ENCODE data around the gene FBXO28.

FBXO28 gene

DNA sequence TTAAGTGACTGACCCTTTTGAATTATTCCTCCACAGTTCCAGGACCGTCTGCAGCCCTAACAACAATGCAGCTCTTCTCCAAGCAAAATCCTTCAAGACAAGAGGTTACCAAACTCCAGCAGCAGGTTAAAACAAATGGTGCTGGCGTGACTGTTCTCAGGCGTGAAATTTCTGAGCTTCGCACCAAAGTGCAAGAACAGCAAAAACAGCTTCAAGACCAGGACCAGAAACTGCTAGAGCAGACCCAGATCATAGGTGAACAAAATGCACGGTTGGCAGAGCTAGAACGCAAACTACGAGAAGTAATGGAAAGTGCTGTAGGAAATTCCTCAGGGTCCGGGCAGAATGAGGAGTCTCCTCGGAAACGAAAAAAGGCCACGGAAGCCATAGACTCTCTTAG lies 43.4 kb downstream of the FBXO28 start:
- DNase-seq (ENCODE audit: low read depth in 3 of 3) = no peak

DNA sequence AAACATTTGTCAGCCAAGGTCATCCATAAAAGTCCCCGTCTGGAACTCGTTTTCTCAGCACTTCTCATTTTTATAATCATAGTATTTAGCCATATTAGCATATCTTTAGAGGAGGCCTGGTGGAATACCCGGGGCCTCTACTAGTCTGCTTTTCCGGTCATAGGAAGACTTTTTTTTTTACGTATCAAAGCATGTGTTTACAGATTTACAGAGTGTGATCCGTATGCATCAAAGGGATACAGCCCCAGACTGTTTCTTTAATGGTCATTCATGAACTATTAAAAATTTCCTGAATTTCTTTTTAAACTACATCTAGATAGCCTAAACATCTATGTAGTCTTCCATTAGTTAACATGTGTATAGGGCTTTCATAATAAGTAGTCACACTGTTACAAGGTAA lies 45.6 kb downstream of the FBXO28 start:
- no peak for DNase-seq (ENCODE audit: low read depth in 3 of 3)

DNA sequence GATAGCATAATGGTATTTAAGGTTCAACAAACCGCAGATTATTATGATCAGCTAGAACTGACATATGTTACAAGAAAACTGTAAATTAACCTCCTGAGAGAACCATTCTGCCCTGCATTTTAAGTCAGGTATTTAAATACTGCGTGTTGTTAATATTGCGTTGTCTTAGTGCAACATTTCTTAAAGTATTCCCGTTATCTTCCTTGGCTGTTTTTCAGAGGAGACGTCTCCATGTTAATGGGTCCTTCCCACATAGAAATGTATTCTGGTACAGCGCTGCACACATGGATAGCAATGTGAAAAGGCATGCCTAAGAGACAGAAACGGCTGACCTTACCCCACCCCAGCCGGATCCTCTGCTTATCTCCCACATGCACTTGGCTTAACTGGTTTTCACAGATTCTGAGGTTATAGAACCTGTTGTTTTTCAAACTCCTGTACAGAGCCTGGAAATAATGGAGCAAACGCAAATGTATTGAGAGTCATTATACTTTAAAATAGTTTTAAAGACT lies 46.3 kb downstream of the FBXO28 start:
- DNase-seq (ENCODE audit: low read depth in 3 of 3) = no peak

DNA sequence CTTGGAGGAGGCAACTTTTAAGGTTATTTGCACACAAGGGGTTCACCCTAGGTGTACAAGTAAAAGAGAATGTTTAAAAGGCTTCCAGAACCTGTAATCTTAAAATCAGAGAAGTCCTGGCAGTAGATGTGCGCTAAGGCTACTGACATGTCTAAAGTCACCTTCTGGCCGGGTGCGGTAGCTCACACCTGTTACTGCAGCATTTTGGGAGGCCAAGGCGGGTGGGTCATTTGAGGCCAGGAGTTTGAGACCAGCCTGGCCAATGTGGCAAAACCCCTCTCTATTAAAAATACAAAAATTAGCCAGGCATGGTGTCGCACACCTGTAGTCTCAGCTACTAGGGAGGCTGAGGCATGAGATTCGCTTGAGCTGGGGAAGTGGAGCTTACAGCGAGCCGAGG lies 48.9 kb downstream of the FBXO28 start:
- no peak for DNase-seq (ENCODE audit: low read depth in 3 of 3)

DNA sequence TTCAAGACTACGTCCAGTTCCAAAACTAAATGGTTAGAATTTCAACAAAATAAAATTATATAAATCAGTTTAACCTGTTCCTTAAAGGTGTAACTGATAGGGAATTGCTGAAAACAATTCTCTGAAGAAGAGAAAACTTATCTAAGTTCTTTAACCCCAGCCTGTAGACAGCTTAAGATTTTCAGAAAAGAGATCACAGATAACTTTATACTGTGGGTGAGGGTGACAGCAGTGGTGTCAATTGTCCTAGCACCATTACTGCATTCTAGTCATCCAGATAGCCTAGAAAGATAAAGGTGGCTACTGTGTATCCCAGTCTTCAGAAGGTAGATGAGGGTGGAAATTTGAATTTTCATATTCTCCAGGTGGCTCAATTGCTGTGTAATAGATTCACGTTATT lies 49.4 kb downstream of the FBXO28 start:
- DNase-seq (ENCODE audit: low read depth in 3 of 3) = no peak

DNA sequence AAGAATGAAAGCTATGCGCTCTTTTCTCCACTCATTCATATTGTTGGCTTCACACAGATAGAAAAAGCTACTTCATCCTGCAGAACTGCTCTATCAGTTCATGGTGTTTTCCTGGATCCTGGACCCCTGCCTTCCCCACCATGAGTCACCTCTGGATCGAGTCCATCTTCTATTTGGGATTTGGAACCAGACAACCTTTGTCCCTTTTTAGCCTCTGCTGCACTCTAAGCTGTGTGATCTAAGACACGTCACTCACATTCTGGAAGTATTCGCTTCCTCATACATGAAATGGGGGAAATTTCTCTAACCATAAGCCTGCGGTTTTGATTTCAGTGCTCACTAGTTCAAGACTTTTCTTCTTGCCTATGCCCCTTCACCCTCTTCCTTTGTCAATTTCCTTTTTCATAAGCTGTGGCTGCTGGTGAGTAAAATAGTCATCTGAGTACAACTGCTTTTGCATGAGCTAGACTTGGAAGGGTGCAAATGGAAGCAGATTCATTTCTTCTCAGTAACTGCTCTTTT lies 55.0 kb downstream of the FBXO28 start:
- DNase-seq (ENCODE audit: low read depth in 3 of 3) = no peak

DNA sequence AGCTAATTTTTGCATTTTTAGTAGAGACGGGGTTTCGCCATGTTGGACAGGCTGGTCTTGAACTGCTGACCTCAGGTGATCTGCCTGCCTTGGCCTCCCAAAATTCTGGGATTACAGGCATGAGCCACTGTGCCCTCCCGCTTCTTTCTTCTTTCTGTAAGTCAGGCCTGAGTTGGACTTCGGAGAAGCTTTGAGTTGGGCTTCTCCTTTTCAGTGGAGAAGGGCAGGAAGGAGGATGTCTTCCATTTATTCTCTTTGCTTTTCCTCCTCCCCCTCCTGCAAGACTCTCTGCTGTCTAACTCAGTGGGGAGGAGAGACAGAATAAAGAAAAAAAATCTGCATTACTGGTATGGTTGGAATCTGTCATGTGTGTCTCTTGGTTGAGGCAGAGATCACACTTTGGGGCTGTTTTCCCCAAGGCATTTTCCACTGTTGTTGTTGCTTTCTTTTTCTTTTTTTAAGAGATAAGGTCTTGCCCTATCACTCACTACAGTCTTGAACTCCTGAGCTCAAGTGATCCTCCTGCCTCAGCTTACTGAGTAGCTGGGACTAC lies 55.9 kb downstream of the FBXO28 start:
- DNase-seq (ENCODE audit: low read depth in 3 of 3) = no peak

DNA sequence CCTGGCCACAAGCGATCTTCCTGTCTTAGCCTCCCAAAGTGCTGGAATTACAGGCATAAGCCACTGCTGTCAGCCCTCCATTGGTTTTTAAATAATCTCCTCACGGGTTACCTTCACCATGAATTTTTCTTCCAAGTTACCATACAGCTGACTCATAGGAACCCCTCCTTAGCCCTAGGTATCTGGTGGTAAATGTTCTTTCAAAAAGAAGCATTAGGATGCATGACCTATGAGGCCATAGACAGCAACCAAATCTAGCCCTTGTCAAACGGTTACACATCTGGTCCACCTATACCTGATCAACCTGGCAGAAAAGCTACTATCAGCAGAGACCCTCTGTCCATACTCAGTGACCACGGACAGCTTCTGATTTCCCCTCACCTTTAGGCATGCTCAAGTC lies 56.4 kb downstream of the FBXO28 start:
- DNase-seq (ENCODE audit: low read depth in 3 of 3) = no peak

DNA sequence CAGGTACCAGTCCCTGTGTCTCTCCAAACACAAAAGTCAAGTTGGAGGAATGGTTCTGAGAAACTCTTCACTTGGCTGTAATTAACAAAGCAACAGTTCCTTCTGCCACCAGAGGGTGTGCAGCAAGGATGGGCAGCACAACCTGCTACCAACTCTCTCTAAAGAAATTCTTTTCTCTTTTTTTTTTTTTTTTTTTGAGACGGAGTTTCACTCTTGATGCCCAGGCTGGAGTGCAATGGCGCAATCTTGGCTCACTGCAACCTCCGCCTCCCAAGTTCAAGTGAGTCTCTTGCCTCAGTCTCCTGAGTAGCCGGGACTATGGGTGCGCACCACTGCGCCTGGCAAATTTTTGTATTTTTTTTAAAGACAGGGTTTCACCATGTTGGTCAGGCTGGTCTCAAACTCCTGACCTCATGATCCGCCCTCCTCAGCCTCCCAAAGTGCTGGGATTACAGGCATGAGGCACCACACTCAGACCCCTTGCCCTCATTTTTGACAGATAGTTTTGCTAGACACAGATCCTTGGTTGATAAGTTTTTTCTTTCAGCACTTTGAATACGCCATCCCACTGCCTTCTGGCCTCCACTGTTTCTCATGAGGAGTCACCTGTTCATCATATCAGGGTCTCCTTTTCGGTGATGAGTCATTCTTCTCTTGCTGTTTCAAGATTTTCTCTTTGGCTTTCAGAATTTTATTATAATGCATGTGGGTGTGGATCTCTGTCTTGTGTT lies 57.0 kb downstream of the FBXO28 start:
- DNase-seq (ENCODE audit: low read depth in 3 of 3) = no peak

DNA sequence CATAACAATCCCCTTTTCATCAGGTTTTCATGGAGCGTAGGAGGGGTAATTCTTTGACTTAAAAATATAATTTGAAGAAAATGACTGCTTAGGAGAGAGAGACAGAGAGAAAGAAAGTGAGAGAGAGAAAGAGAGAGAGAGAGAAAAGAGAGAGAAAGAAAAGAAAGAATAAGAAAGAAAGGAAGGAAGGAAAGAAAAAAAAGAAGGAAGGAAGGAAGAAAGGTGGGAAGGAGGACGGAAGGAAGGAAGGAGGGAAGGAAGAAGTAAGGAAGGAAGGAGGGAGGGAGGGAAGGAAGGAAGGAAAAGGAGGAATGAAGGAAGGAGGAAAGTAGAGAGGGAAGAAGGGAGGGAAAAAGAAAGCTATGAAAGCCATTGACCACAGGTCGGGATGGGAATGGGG lies 58.3 kb downstream of the FBXO28 start:
- no peak for DNase-seq (ENCODE audit: low read depth in 3 of 3)

DNA sequence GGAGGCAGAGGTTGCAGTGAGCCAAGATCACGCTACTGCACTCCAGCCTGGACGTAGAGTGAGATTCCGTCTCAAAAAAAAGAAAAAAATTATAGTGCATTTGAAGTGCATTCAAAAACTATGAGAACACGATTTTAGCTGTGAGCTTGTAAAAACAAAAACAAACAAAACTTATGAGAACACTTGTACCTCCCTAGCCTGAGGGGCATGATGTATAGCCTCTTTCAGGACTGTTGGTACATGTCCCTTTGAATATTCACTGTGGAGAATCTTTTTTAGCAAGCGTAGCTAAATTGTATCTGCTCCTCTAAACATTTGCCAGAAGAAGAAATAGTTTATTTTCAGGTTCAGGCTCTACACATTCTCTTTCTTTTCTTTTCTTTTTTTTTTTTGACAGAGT lies 59.6 kb downstream of the FBXO28 start:
- no peak for DNase-seq (ENCODE audit: low read depth in 3 of 3)

DNA sequence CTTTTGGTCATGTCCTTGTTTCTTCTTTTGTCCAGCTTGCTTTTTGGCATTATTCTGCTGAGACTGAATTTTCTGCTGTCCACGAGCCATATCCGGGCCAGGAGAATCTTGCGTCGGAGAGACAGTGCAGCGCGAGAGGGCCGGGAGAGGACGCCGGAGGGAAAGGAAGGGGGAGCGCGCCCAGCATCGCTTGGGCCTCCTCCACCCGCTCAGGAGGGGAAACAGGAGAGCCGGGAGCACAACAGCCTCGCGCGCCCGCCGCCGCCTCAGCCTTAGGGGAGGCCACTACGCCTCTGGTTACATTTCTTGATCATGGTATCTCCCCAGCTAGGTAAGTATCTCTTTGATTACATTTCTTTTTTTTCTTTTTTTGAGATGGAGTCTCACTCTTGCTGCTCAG lies 61.7 kb downstream of the FBXO28 start:
- no peak for DNase-seq (ENCODE audit: low read depth in 3 of 3)

DNA sequence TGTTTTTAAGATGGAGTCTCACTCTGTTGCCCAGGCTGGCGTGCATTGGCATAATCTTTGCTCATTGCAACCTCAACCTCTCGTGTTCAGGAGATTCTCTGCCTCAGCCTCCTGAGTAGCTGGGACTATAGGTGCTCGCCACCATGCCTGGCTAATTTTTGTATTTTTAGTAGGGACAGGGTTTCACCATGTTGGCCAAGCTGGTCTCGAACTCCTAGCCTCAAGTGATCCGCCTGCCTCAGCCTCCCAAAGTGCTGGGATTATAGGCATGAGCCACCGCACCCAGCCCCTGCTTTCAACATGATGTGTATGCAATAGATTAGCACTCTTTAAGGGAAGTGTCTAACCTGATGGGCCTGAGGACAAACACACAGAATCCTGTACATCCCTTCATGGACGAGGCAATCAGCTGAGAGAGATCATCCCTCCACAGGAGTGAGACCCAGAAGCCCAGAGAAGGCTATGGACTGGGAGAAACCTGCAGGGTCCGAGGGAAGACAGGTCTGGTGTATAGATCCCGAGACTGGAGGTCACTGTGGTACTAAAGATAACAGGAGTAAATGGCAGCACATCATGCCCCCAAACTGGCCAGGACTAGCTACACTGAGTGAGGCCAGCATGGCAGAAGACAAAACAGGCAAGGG lies 63.6 kb downstream of the FBXO28 start:
- no peak for DNase-seq (ENCODE audit: low read depth in 3 of 3)

DNA sequence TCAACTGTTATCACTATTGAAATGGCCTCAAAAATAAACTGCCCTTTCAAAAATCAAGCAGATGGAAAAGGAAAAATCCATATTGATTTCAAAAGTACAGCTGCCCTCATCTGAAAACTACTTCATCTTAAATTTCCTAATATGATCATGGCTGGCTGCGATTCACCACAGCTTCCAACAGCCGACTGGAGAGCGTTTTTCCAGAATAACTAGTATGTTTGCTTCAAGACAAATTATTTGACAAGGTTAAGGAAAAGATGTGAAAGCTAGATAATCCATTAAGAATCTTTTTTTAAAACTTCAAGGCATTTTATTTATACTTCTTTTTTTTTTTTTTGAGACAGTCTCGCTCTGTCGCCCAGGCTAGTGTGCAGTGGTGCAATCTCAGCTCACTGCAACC lies 65.0 kb downstream of the FBXO28 start:
- no peak for DNase-seq (ENCODE audit: low read depth in 3 of 3)

DNA sequence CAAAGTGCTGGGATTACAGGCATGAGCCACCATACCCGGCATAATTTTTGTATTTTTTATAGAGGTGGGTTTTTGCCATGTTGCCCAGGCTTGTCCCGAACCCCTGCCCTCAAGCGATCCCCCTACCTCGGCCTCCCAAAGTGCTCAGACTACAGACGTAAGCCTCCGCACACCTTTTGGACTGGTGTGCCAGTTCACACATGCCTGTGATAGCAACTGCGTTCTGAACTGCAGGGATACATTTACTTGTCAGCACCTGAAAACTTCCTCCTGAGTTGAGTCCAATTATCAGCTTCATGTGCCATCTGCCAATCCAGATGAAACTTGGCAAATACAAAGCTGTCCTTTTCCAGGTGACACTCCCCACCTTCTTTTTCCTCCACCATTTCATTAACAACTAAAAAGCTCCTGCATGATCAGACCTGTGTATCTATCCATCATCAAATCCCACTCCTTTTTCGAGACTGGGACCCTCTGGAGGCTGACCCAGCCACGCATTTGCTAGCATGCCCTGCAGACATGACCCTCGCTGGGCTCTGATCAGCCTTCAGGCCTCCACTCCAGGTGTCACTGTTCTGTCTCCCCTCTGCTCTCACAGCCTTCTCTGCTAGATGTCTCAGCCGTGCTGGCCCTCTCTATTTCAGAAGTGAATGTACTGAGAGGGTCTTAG lies 67.0 kb downstream of the FBXO28 start:
- no peak for DNase-seq (ENCODE audit: low read depth in 3 of 3)

DNA sequence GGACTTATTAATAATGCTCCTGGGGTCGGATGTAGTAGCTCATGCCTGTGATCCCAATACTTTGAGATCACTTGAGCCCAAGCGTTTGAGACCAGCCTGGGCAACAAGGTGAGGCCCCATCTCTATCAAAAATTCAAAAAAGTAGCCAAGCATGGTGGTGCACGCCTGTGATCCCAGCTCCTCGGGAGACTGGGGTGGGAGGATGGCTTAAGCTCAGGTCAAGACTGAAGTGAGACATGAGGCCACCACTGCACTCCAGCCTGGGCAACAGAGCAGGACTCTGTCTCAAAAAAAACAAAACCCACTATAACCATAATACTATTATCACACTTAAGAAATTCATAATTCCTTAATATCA lies 67.5 kb downstream of the FBXO28 start:
- no peak for DNase-seq (ENCODE audit: low read depth in 3 of 3)

DNA sequence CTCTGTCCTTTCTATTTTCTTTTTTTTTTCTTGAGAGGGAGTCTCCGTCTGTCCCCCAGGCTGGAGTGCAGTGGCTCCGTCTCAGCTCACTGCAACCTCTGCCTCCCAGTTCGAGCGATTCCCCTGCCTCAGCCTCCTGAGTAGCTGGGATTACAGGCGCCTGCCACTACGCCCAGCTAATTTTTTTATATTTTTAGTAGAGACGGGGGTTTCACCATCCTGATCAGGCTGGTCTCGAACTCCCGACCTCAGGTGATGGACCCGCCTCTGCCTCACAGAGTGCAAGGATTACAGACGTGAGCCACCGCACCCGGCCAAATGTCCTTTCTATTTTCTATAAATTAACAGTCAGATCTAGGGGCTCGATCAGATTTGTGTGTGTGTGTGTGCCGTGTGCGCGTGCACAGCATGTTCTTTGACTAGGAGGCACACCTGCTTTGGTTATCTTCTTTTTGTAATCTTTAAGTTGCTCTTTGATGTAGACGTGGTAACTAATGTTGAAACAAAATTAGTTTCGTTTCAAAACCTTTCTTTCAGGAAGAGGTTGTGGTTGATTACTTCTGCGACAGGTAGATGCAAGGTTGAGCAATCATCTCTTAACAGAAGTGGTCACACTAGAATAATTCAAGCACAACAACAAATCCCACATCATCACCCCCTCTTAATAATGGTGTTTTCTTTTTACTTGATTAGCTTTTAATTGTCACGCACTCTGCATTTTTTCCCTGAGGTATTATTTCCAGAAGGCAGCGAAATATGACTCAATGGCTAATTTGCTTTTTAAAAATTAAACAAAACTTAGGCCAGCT lies 68.3 kb downstream of the FBXO28 start:
- DNase-seq (ENCODE audit: low read depth in 3 of 3) = peak in 1 of 3 experiments; percentile 23

DNA sequence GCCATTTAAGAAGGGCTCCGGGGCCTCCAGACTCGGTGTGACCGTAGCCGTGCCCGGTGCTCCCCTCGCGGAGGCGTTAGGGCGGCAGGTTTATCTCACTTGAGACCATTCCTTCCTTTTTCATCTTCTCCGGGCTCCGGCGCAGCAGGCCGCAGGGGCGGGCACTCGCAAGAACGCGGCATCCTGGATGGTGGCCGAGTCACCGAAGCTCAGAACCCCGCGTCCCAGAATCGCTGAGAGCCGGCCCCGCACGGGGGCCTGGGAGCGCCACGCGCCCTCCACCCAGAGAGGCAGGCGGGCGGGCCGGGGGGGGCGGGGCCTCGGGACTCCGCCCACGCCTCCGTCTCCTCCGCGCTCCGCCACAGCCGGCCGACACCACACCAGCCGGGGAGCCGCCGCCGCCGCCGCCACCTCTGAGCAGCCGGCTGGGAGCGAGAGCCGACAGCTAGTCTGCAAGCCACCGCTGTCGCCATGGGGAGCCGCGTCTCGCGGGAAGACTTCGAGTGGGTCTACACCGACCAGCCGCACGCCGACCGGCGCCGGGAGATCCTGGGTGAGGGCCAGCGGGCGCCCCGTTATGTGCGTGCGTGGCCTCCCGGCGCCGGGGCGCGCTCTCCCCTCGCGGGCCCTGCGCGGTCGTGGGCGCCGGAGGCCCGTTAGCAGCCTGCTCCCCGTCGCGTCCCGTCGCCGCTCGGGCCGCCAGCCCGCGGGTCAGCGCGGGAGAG lies 69.1 kb downstream of the FBXO28 start, which contains the start of gene DEGS1:
Gene DEGS1 (plus strand): TSS at position 375 of the 725 bp plus-strand sequence. CDS start 97 bp downstream, at position 472.
- DNase-seq (ENCODE audit: low read depth in 3 of 3) = peak; percentile 60 to 70 (median 66)

DNA sequence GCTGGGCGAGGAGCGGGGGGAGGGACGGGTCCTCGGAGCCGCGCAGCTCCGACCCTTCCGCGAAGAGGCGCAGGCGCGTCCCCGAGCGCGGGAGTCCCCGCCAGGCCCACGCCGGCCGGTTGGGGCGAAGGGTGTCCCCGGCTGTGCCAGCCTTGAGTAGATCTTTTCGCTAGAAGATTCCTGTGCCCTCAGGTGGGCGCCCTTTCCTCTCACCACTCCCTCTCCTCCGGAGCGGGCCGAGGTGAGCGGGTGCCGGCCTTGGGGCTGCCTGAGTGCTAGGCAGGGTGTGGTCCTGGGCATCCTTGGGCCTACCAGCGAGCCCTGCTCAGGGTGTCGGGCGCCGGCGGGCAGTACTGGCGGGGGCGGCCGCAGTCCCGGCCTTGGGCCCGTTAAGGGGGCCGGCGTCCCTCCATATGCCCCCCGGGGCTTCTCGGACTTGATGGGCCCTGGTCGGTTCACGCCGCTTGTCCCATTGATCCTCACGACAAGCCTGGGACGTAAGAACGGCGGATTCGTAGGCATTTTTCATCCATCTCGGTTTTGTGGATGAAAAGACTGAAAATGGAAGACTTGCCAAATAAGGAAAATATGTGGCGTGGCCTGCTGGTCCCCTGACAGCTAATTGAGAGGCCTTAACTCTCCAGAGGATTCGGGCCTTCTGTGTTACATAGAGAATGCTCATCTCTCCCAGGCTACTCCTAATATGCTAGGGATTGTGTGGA lies 69.8 kb downstream of the FBXO28 start:
- DNase-seq (ENCODE audit: low read depth in 3 of 3) = peak; percentile 29 to 50 (median 48)

DNA sequence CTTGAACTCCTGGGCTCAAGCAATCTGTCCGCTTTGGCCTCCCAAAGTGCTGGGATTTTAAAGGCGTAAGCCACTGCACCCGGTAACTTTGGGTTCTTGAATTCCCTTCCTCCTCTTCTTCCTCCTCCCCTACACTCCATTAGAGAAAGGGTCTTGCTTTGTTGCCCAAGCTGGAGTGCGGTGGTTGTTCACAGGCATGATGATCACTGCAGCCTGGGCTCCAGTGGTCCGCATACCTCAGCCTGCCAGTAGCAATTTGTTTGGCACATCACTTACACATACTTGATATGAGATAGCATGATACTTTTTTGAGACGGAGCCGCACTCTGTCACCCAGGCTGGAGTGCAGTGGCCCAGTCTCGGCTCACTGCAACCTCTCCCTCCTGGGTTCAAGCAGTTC lies 71.3 kb downstream of the FBXO28 start:
- no peak for DNase-seq (ENCODE audit: low read depth in 3 of 3)

Data from stimulated activated CD4-positive, alpha-beta T cell treated with anti-CD3 and anti-CD28 coated beads, TNF-alpha, amount 100 ng/mL, for 4 hours (primary cell).